CD4-positive, alpha-beta T cell treated with Interleukin-17A for 1 hour (primary cell): ENCODE measurements around the gene STPG4.
A peak's percentile ranks its signal among the peaks of the same experiment; 100 is the strongest.
"Not testable (repeated sequence)": the region's sequence is repeated elsewhere in the genome, so short reads cannot be mapped to it uniquely, and the experiment has no call there.

ENCODE experiments used
- DNase-seq: peaks from one replicate; pipeline ENCODE4 v3.0.0-alpha.2; 2020

The STPG4 gene, protein sequence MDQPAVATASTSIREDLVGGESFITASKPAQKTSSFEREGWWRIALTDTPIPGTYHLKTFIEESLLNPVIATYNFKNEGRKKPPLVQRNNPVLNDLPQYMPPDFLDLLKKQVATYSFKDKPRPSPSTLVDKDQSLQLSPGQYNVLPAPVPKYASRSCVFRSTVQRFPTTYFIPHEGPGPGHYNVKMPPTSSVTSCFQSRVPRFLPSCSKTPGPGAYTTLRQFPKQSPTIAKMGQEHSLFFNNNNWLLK

DNA sequence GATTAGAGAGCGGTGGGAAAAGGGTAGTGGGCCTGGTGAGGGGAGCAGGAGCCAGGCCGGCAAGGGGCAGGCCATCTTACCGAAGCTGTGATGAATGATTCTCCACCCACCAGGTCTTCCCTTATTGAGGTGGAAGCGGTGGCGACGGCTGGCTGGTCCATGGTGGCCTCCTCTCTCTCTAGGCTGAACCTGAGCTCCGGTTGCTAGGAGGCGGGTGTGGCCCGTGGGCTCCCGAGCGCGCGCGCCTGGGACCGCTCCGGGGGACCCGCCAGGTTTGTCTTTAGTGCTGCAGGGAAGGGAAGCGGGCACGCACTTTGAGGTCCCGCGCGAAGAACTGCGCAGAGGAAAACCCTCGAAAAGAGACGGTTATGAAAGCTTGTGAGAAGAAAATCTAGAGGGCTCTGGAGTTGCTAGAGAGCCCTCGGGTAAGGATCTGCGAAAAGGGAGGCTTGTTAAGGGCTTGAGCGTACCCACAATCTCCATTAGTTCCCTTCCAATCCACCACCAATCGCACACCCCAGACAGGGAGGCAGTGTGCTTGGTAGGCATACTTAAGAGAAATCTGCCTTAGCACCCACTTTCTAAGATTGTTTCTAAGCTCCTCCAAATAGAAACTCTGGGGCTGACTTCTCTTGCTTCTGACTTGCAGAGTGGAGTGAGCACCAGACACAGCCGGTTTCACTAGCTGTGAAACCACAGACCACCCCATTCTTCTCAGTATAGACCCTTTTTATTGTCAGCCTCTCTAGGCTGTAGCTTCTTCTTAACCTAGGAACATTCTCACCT lies at the start of gene STPG4:
STPG4 (minus strand) TSS at position 218 of the 786 bp plus-strand sequence; CDS start at position 161, 57 bp downstream.
- no peak for DNase-seq

DNA sequence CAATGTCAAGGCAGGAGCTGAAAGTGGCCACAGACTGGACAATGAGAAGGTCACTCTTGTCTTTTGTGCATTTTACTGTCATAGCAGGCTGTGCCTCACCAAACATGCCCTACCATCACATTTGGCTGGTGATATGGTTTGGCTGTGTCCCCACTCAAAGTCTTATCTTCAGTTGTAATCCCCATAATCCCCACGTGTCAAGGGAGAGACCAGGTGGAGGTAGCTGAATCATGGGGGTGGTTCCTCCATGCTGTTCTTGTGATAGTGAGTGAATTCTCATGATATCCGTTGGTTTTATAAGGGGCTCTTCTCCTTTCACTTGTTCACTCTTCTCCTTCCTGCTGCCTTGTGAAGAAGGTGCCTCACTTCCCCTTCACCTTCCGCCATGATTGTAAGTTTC lies 49.6 kb upstream of the STPG4 start:
- no peak for DNase-seq

DNA sequence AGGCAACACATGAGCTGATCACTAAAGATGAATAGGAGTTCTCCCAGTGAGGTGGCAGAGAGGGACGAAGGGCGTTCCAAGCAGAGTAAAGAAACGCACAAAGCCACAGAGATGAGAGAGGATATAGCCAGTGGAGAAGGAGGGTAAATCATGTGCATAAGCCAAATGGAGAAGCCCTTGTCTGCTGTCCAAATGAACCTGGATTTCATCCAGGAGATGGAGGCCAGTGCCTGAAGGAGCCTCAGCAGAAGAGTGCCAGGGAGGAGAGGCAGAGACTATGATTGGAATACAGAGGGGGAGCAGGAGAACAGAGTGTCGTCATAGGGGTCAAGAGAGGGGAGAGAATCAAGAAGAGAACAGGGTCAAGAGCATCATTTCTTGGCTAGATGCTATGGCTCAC lies 48.9 kb upstream of the STPG4 start:
- no peak for DNase-seq

DNA sequence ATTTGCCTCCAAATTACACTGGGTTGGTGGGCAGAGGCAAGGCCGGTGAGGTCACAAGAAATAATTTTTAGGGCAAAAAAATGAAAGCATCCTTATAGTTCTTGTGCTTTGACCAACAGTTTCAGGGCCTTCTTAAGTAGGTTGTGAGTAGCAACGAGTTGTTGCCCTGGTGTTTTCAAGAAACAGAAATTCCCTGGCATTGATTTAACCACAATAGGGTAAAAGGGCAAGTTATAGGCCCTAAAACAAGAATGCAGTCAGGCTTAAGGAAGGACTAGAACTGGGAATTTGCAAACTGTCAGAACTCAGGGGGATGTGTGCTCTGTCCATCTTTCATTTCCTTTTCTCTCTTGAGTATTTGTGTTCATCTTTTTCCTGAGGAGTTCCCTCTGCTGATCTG lies 46.1 kb upstream of the STPG4 start:
- DNase-seq = no peak

DNA sequence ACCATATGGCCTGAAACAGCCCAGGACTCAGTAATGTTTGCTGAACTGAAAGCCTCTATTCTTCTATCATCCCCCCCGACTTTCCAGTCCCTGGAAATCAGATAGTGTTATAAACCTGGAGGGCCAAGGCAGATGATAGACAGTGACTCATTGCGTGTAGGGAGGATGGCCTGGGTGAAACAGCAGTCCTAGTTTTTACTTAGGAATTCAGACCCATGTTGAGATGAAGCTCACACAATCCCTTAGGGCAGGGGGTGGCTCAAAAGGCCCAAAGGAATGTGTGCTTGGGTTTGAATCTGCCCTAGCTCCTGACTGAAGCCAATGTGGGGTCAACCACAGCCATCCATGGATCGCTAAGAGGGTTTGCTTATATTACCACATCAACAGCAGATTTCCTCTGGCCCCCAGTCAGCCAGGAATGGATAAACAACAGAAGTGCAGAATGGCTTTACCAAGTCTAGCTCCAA lies 43.9 kb upstream of the STPG4 start:
- no peak for DNase-seq

DNA sequence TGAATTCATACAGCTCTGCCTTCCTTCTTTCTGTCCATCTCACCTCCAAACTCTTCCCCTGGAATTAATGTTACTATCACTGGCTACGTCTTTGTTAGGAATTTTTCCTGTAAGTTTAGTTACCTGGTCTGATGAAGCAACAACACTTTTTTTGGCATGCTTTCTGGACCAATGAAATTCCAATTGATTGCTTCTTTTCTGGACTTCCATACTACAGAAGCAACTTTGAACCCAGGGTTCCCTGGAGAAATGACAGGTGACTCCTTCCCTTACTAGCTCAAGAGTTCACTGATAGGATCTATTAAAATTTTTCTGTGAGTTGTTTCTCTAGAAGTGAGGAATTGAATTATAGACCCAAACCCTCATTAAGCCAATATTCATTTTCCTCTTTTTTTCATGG lies 41.4 kb upstream of the STPG4 start:
- no peak for DNase-seq

DNA sequence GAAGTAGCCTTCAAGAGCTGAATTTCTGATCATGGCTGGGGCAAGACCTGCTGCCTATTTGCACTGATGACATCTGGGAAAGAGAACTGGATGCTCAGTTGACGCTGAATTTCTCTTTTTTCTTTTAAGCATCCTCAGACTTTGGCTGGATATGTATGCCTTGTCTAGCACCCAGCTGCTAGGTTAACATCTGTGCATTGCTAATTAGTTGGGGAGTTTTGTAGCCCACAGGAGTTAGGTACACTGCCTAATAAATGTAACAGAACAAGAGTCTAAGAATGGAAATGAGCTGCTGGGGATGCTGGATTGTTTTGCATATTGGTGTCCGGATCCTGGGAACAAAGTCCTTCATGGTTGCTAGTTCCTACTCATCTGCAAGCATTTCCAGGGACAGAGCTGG lies 40.9 kb upstream of the STPG4 start:
- no peak for DNase-seq

DNA sequence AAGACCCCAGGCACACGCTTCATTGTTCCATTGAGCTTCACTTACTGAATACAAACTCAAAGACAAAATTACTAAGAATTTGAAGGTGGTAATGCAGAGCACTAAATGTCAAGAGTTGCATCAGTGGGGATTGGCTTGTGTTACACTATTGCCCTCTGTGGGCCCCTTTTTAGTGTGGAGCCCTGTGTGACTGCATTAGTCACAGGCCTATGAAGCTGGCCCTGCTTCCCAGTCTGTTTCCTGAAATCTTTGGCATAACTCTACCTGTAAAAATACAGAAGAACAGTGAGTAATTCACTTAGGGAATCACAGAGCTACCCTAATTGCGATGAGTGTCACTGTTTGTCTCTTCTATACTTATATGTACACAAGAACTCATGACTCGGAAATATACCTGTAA lies 40.0 kb upstream of the STPG4 start:
- peak; percentile 4 for DNase-seq

DNA sequence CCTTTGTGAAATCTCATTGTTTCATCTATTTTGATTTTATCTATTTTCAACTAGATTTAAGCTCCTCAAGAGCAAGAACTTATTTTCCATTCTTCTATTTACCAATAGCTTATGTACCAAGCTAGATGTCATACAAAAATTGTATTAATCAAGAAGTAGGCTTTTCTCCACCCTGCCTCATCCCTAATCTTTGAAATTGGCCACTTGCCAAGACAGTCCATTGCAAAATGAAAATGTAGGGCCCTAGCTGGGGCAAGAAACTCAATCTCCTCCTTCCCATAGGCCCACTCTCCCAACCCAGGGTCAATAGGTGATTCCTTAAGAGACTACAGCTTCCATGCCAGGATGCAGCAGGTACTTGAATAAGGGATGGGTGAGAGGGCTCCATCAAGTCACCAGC lies 39.3 kb upstream of the STPG4 start:
- DNase-seq = no peak

DNA sequence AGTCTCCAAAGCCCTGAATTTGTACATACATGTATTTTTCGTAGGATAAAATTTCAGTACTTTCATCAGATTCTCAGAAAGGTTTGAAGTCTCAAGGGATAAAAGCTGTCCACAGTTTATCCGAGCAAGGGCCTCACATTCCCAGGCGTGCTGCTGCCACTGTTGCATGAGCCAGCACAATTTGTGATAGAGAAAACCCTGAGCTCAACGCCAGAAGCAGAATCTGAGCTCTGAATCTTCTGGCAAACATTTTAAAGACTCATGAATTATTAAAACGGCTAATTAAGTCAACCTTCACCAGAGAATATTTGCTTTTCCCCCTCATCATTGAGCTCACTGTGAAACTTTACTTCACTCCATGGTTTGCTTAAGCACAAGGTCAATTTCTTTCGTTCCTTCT lies 38.5 kb upstream of the STPG4 start:
- DNase-seq = no peak

DNA sequence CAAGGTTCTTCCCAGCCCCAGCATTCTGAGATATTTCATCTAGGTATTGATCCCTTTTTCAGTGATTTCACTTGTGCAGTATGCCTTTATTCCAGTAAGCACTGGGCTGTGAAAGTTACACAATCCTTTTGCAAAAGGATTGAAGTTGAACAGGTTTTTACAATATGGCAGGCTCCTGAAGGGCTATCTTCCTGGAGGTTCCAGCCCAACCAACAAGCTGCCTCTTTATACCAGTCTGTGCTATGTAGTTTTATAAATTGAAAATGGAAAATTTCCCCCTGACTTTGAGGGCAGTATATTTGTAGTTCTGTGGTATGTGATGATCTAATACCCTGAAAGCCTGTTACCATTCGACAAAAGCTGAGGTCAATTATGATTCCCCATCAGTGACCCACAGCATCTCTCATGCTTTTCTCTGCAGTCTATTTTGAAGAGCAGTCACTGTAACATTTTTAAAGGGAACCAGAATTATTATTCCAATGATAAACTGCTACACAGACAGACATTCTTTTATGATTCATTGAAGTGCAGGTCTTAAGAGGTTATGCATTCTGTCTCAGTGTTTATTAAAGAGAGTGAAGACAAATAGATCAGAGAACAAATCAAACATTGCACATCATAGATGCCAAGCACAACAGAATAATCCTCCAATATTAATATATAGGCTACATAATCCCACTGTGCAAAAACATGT lies 35.2 kb upstream of the STPG4 start:
- no peak for DNase-seq

DNA sequence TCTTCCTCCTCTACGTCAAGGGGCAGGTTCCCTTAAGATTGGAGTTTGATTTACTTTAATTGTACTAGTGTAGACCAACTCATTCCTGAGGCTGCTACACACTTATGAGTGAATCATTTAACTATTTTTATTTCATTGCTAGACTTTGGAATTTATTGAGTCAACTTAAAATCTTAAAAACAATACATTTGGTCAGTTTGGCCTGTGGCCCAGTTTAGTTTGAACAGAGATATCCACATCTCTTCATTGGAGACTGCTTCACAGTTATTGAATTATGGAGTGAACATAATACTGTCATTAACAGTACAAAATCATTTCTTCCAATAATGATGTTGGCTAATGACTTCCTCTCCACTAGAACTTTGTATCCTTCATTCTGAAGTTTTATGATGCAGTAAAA lies 34.5 kb upstream of the STPG4 start:
- DNase-seq = no peak

DNA sequence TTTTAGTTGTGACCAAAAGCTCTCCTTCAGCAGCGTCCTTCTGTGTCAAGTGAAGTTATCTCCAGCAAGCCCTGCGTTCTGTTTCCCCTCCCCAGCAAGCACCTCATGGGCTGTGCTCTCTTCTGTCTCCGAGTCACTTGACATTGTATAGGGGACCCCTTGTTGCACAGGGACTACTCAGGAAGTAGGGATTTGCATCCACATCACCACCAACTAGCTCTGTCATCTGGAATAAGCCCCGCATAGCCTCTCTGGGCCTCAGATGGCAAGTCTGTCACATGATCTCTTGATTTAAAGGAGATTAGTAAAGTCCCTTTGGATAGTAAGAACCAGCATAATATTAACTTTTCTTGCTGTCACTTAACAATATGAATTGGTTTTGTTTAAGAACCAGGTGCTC lies 32.0 kb upstream of the STPG4 start:
- no peak for DNase-seq

DNA sequence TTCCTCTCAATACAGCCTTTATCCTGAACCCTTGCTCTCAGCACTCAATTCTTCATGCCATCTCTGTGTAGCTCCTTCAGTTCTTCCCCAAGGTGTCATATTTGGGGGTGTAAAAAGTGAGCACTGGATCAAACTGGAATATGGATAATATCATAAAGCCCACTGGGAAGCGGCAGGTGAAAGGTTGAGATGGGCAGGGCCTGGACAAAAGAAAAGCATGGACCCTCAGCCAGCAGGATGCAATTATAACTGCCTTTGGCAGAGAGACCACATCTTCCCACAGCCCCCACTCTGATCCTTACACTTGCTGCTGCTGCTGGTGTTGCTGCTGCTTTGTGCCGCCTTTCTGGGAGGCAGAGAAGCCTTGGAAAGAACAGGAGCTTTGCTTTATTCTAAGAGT lies 31.2 kb upstream of the STPG4 start:
- no peak for DNase-seq

DNA sequence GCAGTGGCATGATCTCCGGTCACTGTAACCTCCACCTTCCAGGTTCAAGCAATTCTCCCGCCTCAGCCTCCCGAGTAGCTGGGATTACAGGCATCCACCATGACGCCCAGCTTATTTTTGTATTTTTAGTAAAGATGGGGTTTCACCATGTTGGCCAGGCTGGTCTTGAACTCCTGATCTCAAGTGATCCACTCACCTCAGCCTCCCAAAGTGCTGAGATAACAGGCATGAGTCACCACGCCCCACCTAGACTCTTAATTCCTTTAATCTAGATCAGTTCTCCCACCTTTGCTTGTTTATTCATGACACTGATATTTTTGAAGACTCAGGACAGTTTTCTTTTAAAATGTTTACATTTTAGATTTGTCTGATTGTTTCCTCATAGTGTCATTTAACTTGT lies 30.0 kb upstream of the STPG4 start:
- not testable (repeated sequence) for DNase-seq

DNA sequence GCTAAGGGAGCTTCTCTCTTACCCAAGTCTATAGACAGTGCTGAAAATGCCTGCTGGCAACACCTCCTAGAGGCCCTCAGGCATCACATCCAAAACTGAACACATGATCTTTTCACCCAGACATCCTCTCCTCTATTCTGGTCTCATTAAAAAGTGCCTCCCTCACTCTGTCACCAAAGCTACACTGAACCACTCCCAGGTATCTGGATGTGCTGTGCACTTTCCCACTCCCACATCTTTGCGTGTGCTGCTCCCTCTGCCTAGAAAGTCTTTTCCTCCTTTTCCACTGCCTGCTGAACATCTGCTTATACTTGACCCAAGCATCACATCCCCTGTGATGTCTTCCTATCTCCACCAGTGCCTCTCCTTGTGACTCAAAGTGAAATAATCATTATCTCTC lies 26.1 kb upstream of the STPG4 start:
- DNase-seq = no peak

DNA sequence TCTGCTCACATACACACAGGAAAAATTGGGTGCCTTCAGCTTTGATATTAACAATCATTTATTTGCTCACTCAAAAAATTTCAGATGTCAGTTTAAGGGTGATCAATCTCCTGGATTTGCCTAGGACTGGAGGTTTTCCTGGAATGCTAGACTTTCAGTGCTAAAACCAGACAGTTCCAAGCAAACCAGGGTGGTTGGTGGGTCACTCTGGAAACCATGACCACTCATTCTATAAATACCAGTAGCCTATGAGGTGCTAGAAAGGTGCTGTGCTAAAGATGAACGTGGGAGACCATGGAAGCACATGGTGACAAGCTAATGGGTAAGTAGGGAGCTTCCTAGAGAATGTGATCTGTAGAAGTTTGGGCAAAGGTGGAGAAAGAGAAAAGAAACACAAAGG lies 25.4 kb upstream of the STPG4 start:
- DNase-seq = no peak

DNA sequence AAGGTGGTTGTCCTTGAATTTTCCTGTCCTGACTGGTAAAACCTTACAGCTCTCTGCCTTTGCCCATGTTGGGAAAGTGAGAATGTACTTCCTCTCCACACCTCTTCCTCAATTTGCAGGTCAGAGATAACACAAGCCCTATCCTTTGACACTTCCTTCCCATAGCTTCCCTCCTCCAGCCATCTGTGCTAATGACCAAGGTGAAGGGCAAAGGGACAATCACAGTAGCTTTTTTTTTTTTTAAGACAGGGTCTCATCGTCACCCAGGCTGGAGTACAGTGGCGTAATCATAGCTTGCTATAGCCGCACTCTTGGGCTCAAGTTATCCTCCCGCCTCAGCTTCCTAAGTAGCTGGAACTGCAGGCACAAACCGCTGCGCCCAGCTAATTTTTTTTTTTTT lies 24.3 kb upstream of the STPG4 start:
- no peak for DNase-seq

DNA sequence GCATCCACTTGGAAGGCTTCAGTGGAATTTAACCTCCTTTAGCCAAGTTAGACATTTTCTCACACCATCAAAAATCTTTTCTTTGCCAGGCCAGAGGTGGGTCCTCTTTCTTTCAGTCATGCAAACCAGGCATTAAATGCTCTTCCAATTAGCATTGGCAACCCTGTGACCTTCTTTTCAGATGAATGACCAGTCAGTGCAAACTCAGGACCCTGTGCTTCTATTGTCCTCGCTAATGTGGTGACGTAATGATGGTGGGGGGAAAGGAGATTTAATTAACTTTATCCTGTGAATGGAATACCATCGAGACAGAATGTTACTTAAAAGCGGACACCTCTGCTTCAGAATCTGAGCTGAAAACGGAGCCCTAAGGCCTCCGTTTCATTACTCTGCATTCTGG lies 23.2 kb upstream of the STPG4 start:
- DNase-seq = no peak

DNA sequence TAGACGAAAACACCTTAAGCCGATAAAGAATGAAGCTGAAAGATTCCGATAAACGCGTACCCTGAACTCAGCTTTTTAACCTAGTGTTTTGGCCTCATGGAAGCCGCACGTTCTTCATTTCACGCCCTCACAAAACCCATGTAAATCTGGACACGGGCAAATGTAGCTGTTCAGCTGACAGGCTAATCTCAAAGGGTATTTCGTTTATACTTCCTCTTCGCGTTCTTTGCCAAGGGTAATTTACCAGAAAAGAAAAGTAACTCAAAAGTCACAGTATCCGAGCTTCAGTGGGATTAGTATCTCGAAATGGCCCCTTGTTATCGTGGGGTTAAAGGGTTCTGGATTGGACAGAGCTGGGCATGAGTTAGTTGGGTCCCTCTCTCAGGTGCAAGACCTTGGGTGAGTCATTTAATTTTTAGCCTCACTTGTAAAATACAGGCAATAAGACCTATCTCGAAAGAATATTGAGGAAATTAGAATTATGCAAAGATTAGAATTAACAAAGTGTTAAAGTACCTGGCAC lies 22.0 kb upstream of the STPG4 start:
- DNase-seq = no peak

DNA sequence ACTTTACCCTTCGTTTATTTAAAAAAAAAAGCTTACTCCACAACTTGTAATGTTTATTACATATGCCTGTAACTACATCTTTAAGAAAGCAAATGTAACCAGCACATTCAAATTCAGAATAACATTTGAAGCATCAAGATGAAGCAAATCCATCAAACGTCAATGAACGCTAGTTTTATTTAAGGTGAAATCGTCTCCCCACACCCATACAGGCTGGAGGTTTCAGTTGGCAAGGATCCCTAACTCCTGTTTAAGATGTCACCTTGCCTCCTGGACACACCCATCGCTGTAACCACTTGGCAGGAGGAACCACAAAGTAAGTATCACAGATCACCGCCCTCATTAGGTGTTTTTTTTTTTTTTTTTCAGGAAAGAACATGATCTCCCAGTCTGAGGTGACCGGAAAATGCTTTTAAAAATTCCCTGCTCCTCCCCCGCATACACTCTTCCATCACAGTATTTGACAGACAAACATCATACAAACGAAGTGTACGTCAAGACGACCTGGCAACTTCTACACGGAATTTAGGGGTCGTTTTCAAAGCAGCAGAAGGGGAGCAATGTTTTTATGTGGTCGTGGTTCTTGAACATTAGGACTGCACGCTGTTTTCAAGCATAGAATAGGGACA lies 19.7 kb upstream of the STPG4 start:
- peak; percentile 69 for DNase-seq

DNA sequence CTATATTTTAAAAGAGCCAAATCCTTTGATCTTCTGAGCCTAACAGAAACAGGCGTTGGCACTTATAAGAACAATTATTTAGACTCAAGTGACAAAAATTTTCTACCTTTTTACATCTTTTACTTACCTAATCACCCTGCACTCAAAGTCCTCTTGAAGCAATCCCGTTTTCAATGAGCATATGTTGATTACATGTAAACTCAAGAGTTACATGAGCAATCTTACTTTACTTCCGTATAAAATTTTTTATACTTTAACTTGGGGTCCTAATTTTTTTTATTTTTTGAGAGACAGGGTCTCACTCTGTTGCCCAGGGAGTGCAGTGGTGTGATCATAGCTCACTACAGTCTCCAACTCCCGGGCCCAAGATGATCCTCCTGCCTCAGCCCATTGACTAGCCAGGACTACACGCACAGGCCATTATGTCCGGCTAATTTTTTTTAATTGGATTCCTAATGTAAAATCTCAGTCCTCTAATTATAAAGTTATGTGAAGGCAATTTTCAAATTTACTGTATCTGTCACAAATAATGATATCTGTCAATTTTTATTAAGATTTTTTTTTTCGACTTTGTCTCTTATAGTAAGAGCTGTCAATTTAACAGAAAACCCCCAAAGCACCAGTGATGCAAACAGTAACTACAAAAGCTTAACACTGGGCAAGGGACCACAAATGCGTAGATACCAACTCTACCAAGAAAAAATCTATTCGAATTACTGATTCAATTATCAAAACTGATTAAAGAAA lies 19.1 kb upstream of the STPG4 start:
- DNase-seq = no peak
